Lung (tissue), 4 donors: ENCODE data around the gene NBPF12. TPM values are rescaled to one million over a fixed set of nuclear protein-coding genes. Genes with fewer than 3 reads are reported as not detected.

Experiments used
- polyA plus RNA-seq, 2 donors: library from polyadenylated mRNA; stranded (reverse); fragments of 200-250 nt; gene quantifications; one replicate each; pipeline ENCODE4 v1.2.1, GENCODE V29; 2013
- total RNA-seq, 2 donors: library from RNA; depleted of rRNA in 1 of 2; stranded (reverse); fragments of >200 nt in 1 of 2; gene quantifications; one replicate each; pipeline ENCODE4 v1.2.1, GENCODE V29; 2014 to 2021
- donor health status: Bipolar disorder and iron deficiency.
- donor health status: healthy.
- donor health status: DM: yes; HTN: yes; CAD: no.

Gene NBPF12
- total and polyA plus RNA-seq, 4 donors, result 6.1 to 17.0 (median 8.4) TPM

Other genes with a start within 250 kb of the NBPF12 start
- gene PRKAB2, start 234.1 kb downstream of the NBPF12 start, total RNA-seq, result 10 to 100 TPM; 13.6 to 25.7 TPM
- gene PRKAB2, start 234.1 kb downstream of the NBPF12 start, polyA plus RNA-seq, result 1 to 10 TPM; 4.2 to 4.5 TPM